Measurements from ENCODE around the gene UTP4. TPM values are rescaled to one million over a fixed set of nuclear protein-coding genes. Genes with fewer than 3 reads are reported as not detected.

UTP4 gene
- 26.6 TPM for total RNA-seq
- long read RNA-seq, transcript UTP4-201 (17 exons, 2,322 nt) = major isoform, 20 of 24 reads
- long read RNA-seq, partial matches to known transcripts = 1 of 24 reads
- long read RNA-seq, other reads (novel, unspliced or antisense) = 2 of 24 reads

DNA sequence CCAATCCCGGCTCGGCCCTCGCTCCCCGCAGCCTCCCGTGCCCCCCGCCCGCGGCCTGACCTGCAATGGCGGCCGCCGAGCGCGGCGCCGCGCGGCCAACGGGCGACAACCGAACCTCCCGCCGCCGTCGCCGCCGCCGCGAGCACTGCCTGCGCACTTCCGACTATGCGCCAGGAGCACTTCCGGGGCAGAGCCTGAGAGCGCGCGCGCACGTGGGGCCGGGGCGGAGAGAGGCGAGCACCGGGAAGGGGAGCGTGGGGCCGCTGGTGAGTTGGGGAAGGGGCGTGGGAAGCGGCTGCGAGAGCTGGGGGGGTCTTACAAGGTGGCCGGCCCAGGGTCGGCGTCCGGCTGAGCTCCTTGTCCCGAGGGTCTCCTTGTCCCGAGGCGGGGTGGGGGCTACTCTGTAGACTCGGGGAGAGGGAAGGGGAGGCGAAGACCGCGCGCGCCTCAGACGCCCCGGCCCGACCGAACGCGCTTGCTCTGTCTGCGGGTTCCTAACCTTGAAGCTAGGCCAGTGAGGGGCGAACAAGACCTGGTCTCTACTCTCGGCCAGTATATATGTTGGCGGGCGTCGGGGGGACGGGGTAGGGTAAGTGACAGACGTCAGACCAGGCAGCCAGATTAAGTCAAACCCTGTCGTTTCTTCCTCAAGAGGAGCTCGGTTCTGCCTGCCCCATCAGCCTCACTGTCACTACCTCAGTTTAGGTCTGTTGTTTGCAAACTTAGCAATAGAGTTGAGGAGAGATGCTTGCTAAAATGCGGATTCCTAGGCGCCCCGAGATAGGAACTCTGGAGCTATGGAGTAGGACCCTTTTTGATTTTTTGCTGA lies at the start of gene UTP4, which contains the start of gene CHTF8:
Gene UTP4 (plus strand): TSS at position 226 of the 829 bp plus-strand sequence. CDS start 811 bp downstream, outside the sequence.
Gene CHTF8 (minus strand): TSS at position 165 of the 829 bp plus-strand sequence. CDS start 11,130 bp downstream, outside the sequence.
- DNase-seq (ENCODE audit: missing footprints) (peak; percentile 95), ATAC-seq (peak; percentile 95)
- intact Hi-C loops (cut with DNase I) = no loop called here

DNA sequence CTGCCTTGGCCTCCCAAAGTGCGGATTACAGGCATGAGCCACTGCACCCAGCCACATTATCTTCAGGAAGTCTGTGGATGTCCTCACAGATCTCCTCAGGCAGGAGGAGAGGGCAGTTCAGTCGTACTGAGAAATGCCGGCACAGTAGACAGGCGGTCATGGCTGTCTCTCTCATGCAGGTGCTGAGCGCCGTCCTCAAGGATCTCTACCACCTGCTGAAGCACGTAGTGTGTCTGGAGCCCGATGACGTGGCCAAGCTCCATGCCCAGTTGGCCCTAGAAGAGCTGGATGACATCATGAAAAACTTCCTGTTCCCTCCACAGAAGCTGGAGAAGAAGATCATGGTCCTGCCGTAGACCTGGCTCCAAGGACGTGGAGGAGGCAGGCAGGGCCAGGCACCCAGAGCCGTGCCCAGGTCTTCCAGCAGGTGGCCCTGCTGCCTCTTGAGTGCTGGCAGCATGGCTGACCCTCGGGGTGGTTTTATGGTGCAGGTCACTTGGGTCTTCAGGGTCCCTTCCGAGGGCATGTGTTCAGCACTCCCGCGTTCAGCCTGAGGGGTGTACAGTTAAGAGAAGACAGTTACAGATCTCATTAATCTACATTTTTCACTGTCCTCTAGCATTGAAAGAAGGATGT lies 49.0 kb upstream of the UTP4 start:
- DNase-seq (ENCODE audit: missing footprints) = no peak
- ATAC-seq = no peak
- intact Hi-C loops (cut with DNase I) = no loop called here

DNA sequence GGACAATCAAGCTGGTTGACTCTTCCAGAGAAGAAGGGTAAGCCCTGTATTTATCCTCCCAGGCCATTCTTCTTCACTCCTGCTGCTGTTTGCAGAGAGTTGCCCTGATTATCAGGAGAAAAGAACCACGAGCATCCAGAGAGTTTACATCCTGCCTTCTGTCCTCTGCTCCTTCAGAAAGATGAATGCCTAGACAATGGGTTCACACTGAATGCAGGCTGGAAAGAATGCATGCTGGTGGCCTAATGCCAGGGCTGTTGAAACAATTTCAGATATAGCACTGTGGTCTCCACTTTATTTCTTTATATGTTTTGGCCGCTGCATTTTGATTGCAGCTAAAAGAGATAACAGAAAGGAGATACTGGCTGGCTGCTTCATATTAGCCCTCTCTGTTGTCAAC lies 48.2 kb upstream of the UTP4 start:
- intact Hi-C loops (cut with DNase I) = no loop called here
- DNase-seq (ENCODE audit: missing footprints) (no peak), ATAC-seq (no peak)

GRCh38 chr16:69085032-69085695 lies 47.3 kb upstream of the UTP4 start:
- ATAC-seq (no peak), DNase-seq (ENCODE audit: missing footprints) (no peak)
- intact Hi-C loops (cut with DNase I) = no loop called here

DNA sequence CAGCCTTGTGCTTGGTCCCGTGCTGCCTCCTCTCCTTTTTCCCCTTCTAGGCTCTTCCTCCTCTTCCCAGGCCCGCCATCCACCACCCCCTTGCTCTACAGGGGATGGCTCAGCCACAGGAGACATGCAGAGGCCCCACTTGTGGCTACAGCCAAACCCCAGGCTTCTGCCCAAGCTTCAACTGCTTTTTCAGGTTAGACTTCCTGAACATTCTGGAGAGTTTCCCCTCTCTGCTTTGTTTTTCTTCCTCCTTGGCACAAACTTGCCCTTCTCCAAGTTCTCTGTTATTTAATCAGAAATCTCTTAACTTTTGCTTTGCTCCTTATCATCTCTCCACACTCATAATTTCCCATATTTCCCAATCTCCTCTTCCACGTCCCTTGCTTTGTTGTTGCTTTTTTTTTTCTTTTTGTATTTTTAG lies 45.3 kb upstream of the UTP4 start:
- ATAC-seq = no peak
- intact Hi-C loops (cut with DNase I) = no loop called here
- DNase-seq (ENCODE audit: missing footprints) = no peak

- DNase-seq (ENCODE audit: missing footprints) (no peak), ATAC-seq (no peak)
- intact Hi-C loops (cut with DNase I) = no loop called here
Measured at GRCh38 chr16:69088684-69089083, 43.8 kb upstream of the UTP4 start.

DNA sequence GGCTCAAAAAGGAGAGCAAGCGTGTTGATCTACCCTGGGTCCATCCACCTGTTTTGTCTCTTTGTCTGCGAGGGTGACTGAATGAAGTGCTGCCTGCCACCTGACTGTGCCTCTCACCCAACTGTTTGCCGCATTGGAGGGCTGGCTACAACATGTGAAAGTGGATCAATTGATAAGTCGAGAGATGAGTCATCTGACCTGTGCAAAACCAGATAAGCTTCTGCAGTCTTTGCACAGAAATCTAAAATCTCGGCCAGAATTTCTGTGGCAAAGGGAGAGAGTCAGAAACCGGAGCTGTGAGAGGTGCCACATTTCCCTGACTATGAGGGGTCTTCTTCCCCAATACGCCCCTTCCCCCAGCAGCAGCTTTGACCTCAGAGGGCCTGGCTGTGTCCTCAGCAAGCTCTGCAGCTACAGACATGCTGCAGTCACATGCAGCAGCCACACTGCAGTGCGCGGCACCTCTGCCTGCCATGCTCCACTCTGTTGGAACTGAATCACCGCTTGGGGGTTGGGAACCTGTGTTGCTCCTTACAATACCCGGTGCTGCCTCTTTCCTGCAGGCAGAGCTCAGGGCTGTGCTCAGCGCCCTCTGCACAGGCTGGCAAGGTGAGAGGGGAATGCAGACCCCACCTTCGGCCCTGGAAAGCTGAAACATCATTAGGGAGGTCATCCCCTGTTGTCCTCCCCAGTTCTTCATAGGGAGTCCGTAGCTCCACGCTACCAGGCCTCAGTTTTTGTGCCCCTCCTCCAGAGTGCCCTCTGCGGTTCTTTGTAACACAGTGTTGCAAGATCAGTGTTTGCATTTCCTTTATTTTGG lies 43.1 kb upstream of the UTP4 start:
- intact Hi-C loops (cut with DNase I) = no loop called here
- ATAC-seq (no peak), DNase-seq (ENCODE audit: missing footprints) (no peak)

GRCh38 chr16:69093974-69094373 lies 38.5 kb upstream of the UTP4 start:
- ATAC-seq (no peak), DNase-seq (ENCODE audit: missing footprints) (no peak)
- intact Hi-C loops (cut with DNase I) = no loop called here

DNA sequence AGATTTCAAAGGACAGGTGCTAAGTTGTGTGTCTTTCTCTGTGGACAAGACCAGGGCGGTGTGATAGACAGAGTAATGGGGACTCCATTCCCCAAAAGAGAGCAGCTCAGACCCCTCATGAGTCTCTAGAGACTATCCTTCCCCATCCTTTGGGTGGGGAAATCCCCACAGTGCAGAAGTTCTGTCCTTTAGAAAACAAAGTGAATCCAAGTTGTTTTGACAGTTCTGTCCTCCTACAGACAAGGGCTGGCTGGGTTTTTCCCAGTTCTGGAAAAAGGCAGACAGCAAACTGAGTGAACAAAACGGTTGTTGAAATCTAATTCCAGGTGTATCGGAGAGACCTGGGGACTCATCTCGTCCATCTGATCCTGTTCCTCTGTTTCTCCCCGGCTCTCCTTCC lies 37.9 kb upstream of the UTP4 start:
- DNase-seq (ENCODE audit: missing footprints) (no peak), ATAC-seq (no peak)
- intact Hi-C loops (cut with DNase I) = no loop called here

- no peak for DNase-seq (ENCODE audit: missing footprints)
- intact Hi-C loops (cut with DNase I) = no loop called here
- ATAC-seq = no peak
Measured at GRCh38 chr16:69095193-69095592, 37.3 kb upstream of the UTP4 start.

GRCh38 chr16:69100071-69100691 lies 32.3 kb upstream of the UTP4 start:
- intact Hi-C loops (cut with DNase I) = no loop called here
- ATAC-seq = no peak
- DNase-seq (ENCODE audit: missing footprints) = no peak

- intact Hi-C loops (cut with DNase I) = loop anchor here (5.0 kb wide), 1 partner anchor 203 kb away; no protein-coding TSS in a partner anchor
- peak; percentile 81 for ATAC-seq
- DNase-seq (ENCODE audit: missing footprints) = no peak
Measured at GRCh38 chr16:69105501-69106361, 26.7 kb upstream of the UTP4 start, which contains the start of gene HAS3. Gene HAS3 (plus strand): TSS chr16:69105653. CDS start chr16:69109396, 3,743 bp downstream.

GRCh38 chr16:69106491-69107315 lies 25.7 kb upstream of the UTP4 start:
- peak; percentile 23 for DNase-seq (ENCODE audit: missing footprints)
- ATAC-seq = no peak
- intact Hi-C loops (cut with DNase I) = loop anchor here (5.0 kb wide), 1 partner anchor 204 kb away; no protein-coding TSS in a partner anchor

- DNase-seq (ENCODE audit: missing footprints) (peak; percentile 20), ATAC-seq (peak; percentile 33)
- intact Hi-C loops (cut with DNase I) = loop anchor here (5.0 kb wide), 1 partner anchor 205 kb away; no protein-coding TSS in a partner anchor
Measured at GRCh38 chr16:69107316-69107962, 25.0 kb upstream of the UTP4 start.

DNA sequence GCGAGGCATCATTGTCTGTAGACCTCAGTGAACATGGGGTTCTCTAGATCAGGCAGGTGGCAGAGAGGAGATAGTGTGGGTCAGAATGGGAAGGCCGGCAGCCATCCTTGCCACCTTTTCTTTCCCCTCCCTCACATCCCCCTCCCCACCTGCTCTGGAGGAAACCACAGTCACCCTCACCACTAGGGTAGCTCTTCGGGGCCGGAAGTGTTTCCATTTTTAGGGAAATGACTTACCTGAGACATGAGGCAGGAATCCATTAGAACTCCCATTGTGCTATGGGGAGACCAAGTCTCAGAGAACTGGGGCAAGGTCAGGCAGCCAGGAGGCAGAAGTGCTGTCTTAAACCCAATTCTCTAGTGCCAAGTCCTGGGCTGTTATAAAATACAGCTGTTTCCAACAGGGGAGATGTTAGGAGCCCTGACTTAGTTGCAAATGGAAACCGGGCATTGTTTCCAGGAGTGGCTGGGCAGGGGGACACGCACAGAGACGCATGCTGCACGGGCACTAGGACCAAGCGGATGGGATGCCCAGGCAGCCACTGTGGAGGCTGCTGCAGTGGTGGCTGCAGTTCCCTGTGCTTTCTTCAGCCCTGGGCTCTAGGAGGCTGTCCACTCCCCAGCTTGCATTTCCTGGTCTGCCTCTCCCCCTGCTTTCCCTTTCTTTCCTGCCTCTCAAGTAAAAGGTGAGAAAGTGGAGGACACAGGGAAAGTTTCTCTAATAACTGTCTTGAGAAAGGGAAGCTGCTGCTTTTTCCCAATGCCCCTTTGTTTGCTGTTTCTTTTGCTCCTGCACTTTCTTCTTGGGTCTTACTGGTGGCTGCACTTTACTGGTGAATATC lies 24.2 kb upstream of the UTP4 start:
- ATAC-seq = no peak
- peak; percentile 20 for DNase-seq (ENCODE audit: missing footprints)
- intact Hi-C loops (cut with DNase I) = loop anchor here (5.0 kb wide), 1 partner anchor 206 kb away; no protein-coding TSS in a partner anchor

Measured in Right ventricle myocardium inferior (tissue), 1 donor.